GM23338 (cell line): ENCODE data around the gene APOBEC4.

Experiments used
- EZH2 ChIP-seq: fragments of 200-600 bp; sonication (generic); IDR thresholded peaks from one replicate; pipeline ENCODE4 v1.8.0; 2017; ENCODE audit warnings: antibody characterized with exemption, mild to moderate bottlenecking, low read depth; ENCODE audit not compliant: unreplicated experiment
- EZH2phosphoT487 ChIP-seq: fragments of 200-600 bp; sonication (generic); IDR thresholded peaks from one replicate; pipeline ENCODE4 v1.8.1; 2018; ENCODE audit warnings: antibody characterized with exemption; ENCODE audit not compliant: unreplicated experiment
- POLR2AphosphoS5 ChIP-seq: IDR thresholded peaks from 2 replicates; pipeline ENCODE4 v1.6.1; 2016; ENCODE audit warnings: antibody characterized with exemption, low read depth
- STAT1 ChIP-seq: IDR thresholded peaks from one replicate; pipeline ENCODE4 v1.6.1; 2016; ENCODE audit warnings: antibody characterized with exemption; ENCODE audit not compliant: unreplicated experiment
- ZNF114 ChIP-seq: fragments of 250-450 bp; sonication (Bioruptor Pico); IDR thresholded peaks from 2 replicates; pipeline ENCODE4 v1.5.0; 2020; ENCODE audit warnings: mild to moderate bottlenecking, moderate library complexity
- TF ChIP-seq, protein P1 (sequence below), 2 experiments: fragments of 200-600 bp in 1 of 2; sonication (generic) in 1 of 2; conservative IDR thresholded peaks; 2 replicates each; pipeline versions ENCODE4 v1.5.1 to v1.6.1; 2016 to 2017; ENCODE audit warnings: antibody characterized with exemption in 2 of 2, low read depth in 2 of 2, mild to moderate bottlenecking in 2 of 2, moderate library complexity in 1 of 2

DNA sequence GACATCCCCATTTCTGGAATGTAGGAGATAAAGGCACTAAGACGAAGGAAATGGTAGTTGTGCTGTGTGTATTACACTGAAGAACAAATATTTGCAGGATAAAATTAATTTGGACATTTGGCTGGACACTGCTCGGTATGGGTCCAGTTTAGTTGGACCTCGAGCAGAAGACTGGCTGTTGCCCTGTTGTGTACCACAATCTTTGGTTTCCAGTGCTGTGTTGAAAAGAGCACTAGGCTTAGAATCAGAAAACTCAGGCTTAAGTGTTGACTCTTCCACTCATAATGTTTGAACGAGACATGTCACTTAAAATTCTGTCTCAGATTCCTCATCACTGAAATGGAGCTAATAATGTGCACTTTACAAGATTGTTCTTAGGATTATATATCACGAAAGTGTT, 16.3 kb downstream of the APOBEC4 start:
- TF ChIP-seq, protein P1, sequence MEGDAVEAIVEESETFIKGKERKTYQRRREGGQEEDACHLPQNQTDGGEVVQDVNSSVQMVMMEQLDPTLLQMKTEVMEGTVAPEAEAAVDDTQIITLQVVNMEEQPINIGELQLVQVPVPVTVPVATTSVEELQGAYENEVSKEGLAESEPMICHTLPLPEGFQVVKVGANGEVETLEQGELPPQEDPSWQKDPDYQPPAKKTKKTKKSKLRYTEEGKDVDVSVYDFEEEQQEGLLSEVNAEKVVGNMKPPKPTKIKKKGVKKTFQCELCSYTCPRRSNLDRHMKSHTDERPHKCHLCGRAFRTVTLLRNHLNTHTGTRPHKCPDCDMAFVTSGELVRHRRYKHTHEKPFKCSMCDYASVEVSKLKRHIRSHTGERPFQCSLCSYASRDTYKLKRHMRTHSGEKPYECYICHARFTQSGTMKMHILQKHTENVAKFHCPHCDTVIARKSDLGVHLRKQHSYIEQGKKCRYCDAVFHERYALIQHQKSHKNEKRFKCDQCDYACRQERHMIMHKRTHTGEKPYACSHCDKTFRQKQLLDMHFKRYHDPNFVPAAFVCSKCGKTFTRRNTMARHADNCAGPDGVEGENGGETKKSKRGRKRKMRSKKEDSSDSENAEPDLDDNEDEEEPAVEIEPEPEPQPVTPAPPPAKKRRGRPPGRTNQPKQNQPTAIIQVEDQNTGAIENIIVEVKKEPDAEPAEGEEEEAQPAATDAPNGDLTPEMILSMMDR (conservative IDR thresholded peaks at IDR 0.05; ENCODE audit: low read depth in 2 of 2), result no peak
- TF ChIP-seq POLR2AphosphoS5, result no peak
- no peak for TF ChIP-seq EZH2
- no peak for TF ChIP-seq EZH2phosphoT487
- no peak for TF ChIP-seq STAT1
- TF ChIP-seq ZNF114 (CRISPR knock-in tag), result no peak
